HepG2 (cell line): Measurements from ENCODE around the gene SLC45A1. TPM values are rescaled to one million over a fixed set of nuclear protein-coding genes. Genes with fewer than 3 reads are reported as not detected.

Experiments used
- ATAC-seq: fragments of 200-7000 bp; cut with Tn5 transposase; 3 replicates; pipeline ENCODE4 v1.9.1; 2020; ENCODE audit warnings: mild to moderate bottlenecking, moderate library complexity
- BruUV-seq: library from RNA; stranded (reverse); fragments of 400-500 nt; replicated peaks from 2 replicates; lab custom pipeline; 2021; lab: Mats Ljungman, UMichigan
- CTCF ChIA-PET: fragments of 300-600 bp; formaldehyde crosslinking; extraction: SDS; loops from one replicate; lab custom pipeline; 2021; ENCODE audit warnings: low total read pairs, inconsistent platforms, low intra/inter-chr PET ratio; lab: Yijun Ruan, JAX
- POLR2A ChIA-PET: fragments of 350-600 bp; sonication (Branson Sonifier 250); formaldehyde crosslinking; loops from one replicate; lab custom pipeline; 2020; ENCODE audit warnings: antibody characterized with exemption, inconsistent platforms; lab: Yijun Ruan, JAX
- DNase-seq: peaks from one replicate; pipeline ENCODE4 v3.0.0-alpha.2; 2015; ENCODE audit warnings: low spot score
- FAIRE-seq: peaks from 3 replicates; lab custom pipeline; 2011; peaks lifted over from hg19 to GRCh38; lab: Jason Lieb, UNC
- H2AFZ ChIP-seq: one replicate; pipeline ENCODE4 v1.6.1; 2011; ENCODE audit warnings: low read length, inconsistent platforms
- H3K27ac ChIP-seq: fragments of 300-600 bp; 3 replicates; pipeline ENCODE4 v1.8.0; 2011; ENCODE audit warnings: mixed run types, mild to moderate bottlenecking, mixed read lengths, low read length, inconsistent platforms; ENCODE audit not compliant: insufficient read depth; ENCODE audit errors: extremely low read length
- H3K27me3 ChIP-seq, 2 experiments: fragments of 200-600 bp in 1 of 2; 2 replicates in 1 of 2; 3 replicates in 1 of 2; pipeline versions ENCODE4 v1.6.0 to v1.8.0; 2011; ENCODE audit warnings: low read length in 2 of 2, mild to moderate bottlenecking in 2 of 2, moderate library complexity in 2 of 2, inconsistent platforms in 1 of 2; ENCODE audit not compliant: insufficient read depth in 2 of 2, control insufficient read depth in 1 of 2
- H3K36me3 ChIP-seq, 2 experiments: fragments of 200-600 bp in 1 of 2; replicated peaks in 1 of 2; 2 replicates in 1 of 2; 3 replicates in 1 of 2; pipeline versions ENCODE4 v1.5.1 to v1.8.0; 2011; ENCODE audit warnings: low read length in 2 of 2, inconsistent platforms in 1 of 2; ENCODE audit not compliant: insufficient read depth in 2 of 2, control insufficient read depth in 1 of 2
- H3K4me1 ChIP-seq: 2 replicates; pipeline ENCODE4 v1.5.1; 2012; ENCODE audit warnings: low read length, inconsistent platforms; ENCODE audit not compliant: insufficient read depth
- H3K4me2 ChIP-seq: 2 replicates; pipeline ENCODE4 v1.6.0; 2011; ENCODE audit warnings: low read depth, low read length, inconsistent platforms
- H3K4me3 ChIP-seq, 3 experiments: fragments of 200-600 bp in 1 of 3; sonication (generic), shearing (Covaris generic) in 1 of 3; replicated peaks in 1 of 3; 2 replicates each; pipeline ENCODE4 v1.5.1; 2011 to 2016; ENCODE audit warnings: low read length in 3 of 3, inconsistent platforms in 2 of 3, low read depth in 2 of 3, mild to moderate bottlenecking in 2 of 3, control low read depth in 1 of 3, mixed read lengths in 1 of 3; ENCODE audit not compliant: insufficient read depth in 1 of 3
- H3K79me2 ChIP-seq: one replicate; pipeline ENCODE4 v1.6.1; 2011; ENCODE audit warnings: low read length, inconsistent platforms; ENCODE audit not compliant: insufficient read depth
- H3K9ac ChIP-seq: 2 replicates; pipeline ENCODE4 v1.6.0; 2011; ENCODE audit warnings: mild to moderate bottlenecking, low read depth, low read length, inconsistent platforms; ENCODE audit not compliant: insufficient read depth
- H3K9me3 ChIP-seq: 2 replicates; pipeline ENCODE4 v1.5.1; 2012; ENCODE audit warnings: mild to moderate bottlenecking, low read length
- H4K20me1 ChIP-seq: 2 replicates; pipeline ENCODE4 v1.6.0; 2011; ENCODE audit warnings: inconsistent platforms, mild to moderate bottlenecking, low read length, moderate library complexity; ENCODE audit not compliant: insufficient read depth
- HNF4A ChIP-seq: sonication (generic); formaldehyde crosslinking; IDR thresholded peaks from 2 replicates; pipeline ENCODE4 v1.4.0; 2020; ENCODE audit warnings: missing genetic modification reagents
- PCBP2 ChIP-seq: fragments of 200-400 bp; formaldehyde crosslinking; optimal IDR thresholded peaks from 2 replicates; pipeline ENCODE3; 2018; ENCODE audit warnings: low read length, low read depth; ENCODE audit not compliant: poor library complexity, severe bottlenecking
- RARA ChIP-seq: IDR thresholded peaks from 2 replicates; pipeline ENCODE4 v1.6.1; 2016; ENCODE audit warnings: missing genetic modification reagents, missing compliant biosample characterization
- RBM22 ChIP-seq: fragments of 200-400 bp; formaldehyde crosslinking; optimal IDR thresholded peaks from 2 replicates; pipeline ENCODE3; 2017; ENCODE audit warnings: mild to moderate bottlenecking, low read length, moderate library complexity
- RXRB ChIP-seq: IDR thresholded peaks from 2 replicates; pipeline ENCODE4 v1.6.1; 2016; ENCODE audit warnings: borderline replicate concordance, missing genetic modification reagents, missing compliant biosample characterization
- WGBS: methylation state at CpG from one replicate; pipeline ENCODE4 v1.1.6; 2017; ENCODE audit warnings: low lambda C conversion rate; 5-methylcytosine and 5-hydroxymethylcytosine counted together
- in situ Hi-C: cut with HindIII; loops from 2 replicates; pipeline ENCODE4 v1.10.0; 2017; ENCODE audit warnings: low pct_unique_long_range_greater_than_20kb; ENCODE audit not compliant: extremely low pct_ligation_motif_present
- intact Hi-C: fragments of 100-400 bp; cut with micrococcal nuclease; formaldehyde crosslinking; loops from one replicate; pipeline ENCODE4 v1.10.0; 2022; ENCODE audit not compliant: unreplicated experiment
- polyA plus RNA-seq, 8 experiments: library from polyadenylated mRNA; depleted of rRNA in 3 of 8; stranded (reverse) in 7 of 8; unstranded in 1 of 8; fragments of >200 nt; fragmentation: Illumina TruSeq in 4 of 8; extraction: Trizol in 4 of 8; gene quantifications; 2 replicates each; pipeline versions ENCODE4 v1.2.1 to v1.2.3, GENCODE V29; 2011 to 2016; ENCODE audit warnings: low read depth in 4 of 8, missing spikeins in 1 of 8, mixed read lengths in 1 of 8; ENCODE audit not compliant: insufficient read depth in 1 of 8
- total RNA-seq, 5 experiments: library from RNA; depleted of rRNA; stranded (reverse); fragments of >200 nt; fragmentation: Illumina TruSeq; extraction: Trizol; gene quantifications; 2 replicates each; pipeline ENCODE4 v1.2.3, GENCODE V29; 2016; ENCODE audit warnings: low read depth in 1 of 5
- TF ChIP-seq, protein P1 (sequence below): IDR thresholded peaks from 2 replicates; pipeline ENCODE4 v1.6.1; 2018; ENCODE audit warnings: missing genetic modification reagents, mild to moderate bottlenecking, missing compliant biosample characterization

SLC45A1 gene
- total and polyA plus RNA-seq, 2 of the 13 experiments (the other 11 are each of a cell fraction or from before 2014, with no cell fraction given) = not detected

DNA sequence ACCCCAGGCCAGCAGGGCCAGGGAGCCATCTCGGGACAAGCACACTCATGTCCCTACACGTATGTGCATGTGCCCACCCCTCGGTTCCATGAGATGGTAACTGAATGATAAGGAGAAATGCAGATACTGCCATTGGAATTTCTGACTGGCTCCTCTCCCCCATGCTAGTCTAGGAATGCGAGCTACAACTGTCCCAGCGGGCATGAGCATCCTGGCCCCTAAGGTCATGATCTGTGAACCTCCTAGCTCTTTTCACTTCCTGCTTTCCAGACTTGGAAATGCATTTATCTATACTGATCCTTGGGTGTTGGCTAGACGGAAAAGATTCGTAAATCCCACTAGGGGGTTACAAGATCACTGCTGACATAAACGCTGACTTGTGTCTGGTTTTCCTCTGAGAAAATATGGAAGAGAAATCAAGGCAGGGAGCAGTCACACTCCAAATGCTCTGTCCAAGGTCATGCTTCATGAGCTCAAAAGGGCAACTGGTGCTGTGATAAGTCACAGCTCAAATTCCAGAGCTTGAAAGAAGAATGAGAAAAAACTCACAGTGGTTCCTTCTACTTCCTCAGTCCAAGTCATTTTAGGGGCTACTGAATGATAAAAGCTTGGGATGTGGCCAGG lies 49.8 kb downstream of the SLC45A1 start:
- Histone ChIP-seq H3K36me3 (peaks cover 41 to 64% of the 10 kb centered on the region in 2 experiments), H3K27me3 (no peaks in the 10 kb centered on the region), H4K20me1 (peaks cover 50% of the 10 kb centered on the region), H3K4me3 (no peak overlapping the region), H3K4me1 (peaks cover 58% of the 10 kb centered on the region), H3K79me2 (peaks cover 30% of the 10 kb centered on the region), H3K4me2 (no peak overlapping the region), H3K27ac (no peak overlapping the region), H2AFZ (no peak overlapping the region), H3K9me3 (no peaks in the 10 kb centered on the region), H3K9ac (no peak overlapping the region)
- POLR2A ChIA-PET = no interaction called here
- ATAC-seq = no peak
- BruUV-seq = no TSS peak
- peak; percentile 67 for FAIRE-seq
- no peak for DNase-seq
- WGBS = 93% methylated on average over 8 of the region's 8 CpGs
- in situ Hi-C loops (no loop called here), intact Hi-C loops (no loop called here)
- TF ChIP-seq HNF4A (CRISPR knock-in tag) (peak; percentile 47), RBM22 (peak; percentile 21), RARA (CRISPR knock-in tag) (0 out of 2 replicates have a peak, but pooled peaks have one; percentile 7), RXRB (CRISPR knock-in tag) (0 out of 2 replicates have a peak, but pooled peaks have one; percentile 7), PCBP2 (no peak)
- TF ChIP-seq, protein P1, sequence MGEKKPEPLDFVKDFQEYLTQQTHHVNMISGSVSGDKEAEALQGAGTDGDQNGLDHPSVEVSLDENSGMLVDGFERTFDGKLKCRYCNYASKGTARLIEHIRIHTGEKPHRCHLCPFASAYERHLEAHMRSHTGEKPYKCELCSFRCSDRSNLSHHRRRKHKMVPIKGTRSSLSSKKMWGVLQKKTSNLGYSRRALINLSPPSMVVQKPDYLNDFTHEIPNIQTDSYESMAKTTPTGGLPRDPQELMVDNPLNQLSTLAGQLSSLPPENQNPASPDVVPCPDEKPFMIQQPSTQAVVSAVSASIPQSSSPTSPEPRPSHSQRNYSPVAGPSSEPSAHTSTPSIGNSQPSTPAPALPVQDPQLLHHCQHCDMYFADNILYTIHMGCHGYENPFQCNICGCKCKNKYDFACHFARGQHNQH (CRISPR knock-in tag) = no peak
- CTCF ChIA-PET = no interaction called here
